Measurements from ENCODE around the gene KDM1B.

Gene KDM1B

GRCh38 chr6:18264219-18264922 lies 109.1 kb downstream of the KDM1B start, which contains the start of gene DEK:
Gene DEK (minus strand): TSS chr6:18264530. CDS start chr6:18263987, 543 bp downstream.
- DNase-seq: peak; percentile 93

GRCh38 chr6:18264923-18265377 lies 109.7 kb downstream of the KDM1B start:
- DNase-seq: no peak

DNA sequence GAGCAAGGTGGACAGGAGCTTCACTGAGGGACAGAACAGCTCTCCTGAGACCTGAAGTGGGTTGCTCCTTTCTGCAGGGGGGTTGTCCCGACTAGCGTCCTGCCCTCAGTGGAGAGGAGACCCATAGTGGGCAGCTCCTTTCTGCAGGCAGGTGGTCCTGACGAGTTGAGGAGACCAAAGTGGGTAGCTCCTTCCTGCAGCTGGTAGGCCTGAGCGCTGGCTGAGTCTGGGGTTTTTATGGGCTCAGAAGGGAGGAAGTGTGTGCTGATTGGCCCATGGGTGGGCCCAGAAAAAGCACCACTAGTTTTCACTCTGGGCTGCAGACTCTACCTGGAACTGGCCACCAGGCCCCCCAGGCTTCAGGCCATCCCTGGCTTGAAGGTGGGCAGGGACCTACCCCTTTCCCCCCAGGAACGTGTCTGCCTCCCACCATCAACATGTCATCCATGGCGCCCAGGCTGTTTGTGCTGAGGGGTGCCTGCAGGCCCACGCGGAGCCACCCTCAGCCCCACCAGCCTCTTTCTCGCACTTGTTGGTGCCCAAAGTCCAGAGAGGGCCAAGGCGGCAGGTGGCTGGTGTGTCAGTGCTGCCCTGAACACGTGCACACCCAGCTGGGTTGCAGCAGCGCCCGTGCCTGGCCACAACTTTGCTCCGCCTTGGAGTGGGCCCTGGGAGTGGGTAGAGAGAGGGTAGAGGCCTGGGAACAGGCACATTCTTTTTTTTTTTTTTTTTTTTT lies 110.7 kb downstream of the KDM1B start:
- DNase-seq: no peak

GRCh38 chr6:18266523-18266912 lies 111.3 kb downstream of the KDM1B start:
- DNase-seq: no peak

DNA sequence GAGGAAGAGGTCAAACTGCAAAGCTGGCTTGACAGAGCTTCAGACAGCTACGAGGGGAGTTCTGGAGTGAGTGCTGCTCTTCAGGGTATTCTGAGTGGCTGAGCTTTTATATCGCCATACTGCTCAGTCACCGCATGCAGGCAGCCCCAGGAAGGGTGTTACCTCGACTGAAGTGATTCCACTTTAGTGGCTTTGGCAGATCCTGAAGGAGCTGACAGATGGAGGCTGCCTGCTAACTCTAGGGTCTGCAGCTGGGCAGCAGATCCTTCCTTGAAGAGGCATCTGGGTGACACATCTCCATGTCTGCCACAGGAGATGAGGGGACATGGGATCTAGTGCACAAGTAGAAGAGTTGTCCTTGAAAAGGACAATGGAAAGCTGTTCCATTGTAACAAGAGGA lies 112.8 kb downstream of the KDM1B start:
- DNase-seq: no peak

DNA sequence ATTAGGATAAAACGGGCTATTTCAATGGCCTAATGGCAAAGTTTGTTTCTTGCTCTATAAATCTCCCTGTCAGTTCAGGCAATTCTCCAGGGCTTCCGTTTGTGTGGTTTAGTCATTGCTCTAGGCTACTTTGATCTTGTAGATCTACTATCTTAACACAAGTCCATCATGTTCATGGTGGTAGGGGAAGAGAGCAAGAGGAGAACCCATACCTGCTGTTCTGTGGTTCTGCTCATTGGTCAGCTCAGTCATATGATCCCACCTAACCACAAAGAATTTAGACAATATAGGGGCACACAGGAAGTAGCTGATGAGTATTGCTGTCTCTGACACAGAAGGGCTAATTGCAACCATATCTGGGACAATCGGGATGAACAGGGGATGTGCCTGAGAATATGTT lies 114.0 kb downstream of the KDM1B start:
- DNase-seq: no peak

DNA sequence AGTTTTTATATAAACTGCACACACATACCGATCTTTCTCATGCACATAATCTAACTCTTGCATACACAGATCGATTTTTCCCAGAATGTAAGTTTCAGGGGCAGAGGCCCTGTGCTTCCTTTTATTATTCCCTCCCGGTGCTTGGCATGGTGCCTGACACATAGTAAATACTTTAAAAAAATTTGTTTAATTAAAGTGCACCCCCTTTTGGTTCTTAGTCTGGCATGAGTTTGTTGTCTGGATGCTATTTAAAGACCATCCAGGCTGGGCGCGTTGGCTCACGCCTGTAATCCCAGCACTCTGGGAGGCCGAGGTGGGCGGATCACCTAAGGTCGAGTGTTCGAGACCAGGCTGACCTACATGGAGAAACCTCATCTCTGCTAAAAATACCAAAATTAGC lies 114.5 kb downstream of the KDM1B start:
- no peak for DNase-seq

- DNase-seq: no peak
Measured at GRCh38 chr6:18270216-18270615, 115.0 kb downstream of the KDM1B start.

Data from activated CD8-positive, alpha-beta memory T cell treated with anti-CD3 and anti-CD28 coated beads for 24 hours (primary cell).